IPS-NIHi11 (cell line): Measurements from ENCODE around the gene TSPAN17.
"Not testable (repeated sequence)": the region's sequence is repeated elsewhere in the genome, so short reads cannot be mapped to it uniquely, and the experiment has no call there.

Experiments used
- DNase-seq: peaks from one replicate; pipeline ENCODE4 v3.0.0; 2012; ENCODE audit warnings: mixed read lengths, low spot score

TSPAN17 gene

DNA sequence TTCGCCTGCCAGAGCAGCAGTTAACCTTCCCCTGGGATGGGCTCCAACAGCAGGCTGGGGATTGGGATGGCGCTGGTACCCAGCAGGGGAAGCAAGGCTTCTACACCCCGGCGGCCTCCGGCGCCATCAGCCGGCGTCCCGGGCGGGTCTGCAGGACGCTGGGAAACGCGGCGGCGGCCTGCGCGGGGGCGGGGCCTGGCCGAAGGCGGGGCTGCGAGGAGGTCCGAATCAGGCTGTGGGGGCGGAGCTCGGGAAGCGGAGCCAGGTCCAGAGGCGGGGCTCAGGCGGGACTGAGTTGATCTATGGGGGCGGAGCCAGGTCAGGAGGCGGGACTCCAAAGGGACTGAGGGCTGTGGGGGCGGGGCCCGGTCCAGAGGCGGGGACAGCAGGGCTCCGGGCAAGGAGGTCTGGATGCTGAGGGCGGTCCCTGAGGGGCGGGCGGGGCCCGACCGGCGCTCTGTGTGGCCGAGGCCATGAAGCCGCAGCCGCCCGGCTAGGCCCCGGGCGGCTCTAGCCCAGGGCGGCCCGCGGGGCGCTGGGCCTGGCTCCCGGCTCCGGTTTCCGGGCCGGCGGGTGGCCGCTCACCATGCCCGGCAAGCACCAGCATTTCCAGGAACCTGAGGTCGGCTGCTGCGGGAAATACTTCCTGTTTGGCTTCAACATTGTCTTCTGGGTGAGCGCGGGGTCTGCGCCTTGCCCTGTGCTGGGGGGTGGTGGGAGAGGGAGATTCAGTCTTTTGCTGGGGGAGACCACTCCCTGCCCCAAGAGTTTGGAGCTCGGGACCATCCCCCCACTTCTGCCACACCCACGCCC is at the start of gene TSPAN17:
TSS of gene TSPAN17 (plus strand) at position 455 of the 813 bp plus-strand sequence. CDS start at position 587, 132 bp downstream.
- peak; percentile 99 for DNase-seq

- DNase-seq: not testable (repeated sequence)
Observed at GRCh38 chr5:176599749-176600430, 47.4 kb upstream of the TSPAN17 start.

GRCh38 chr5:176601901-176602482 is 45.3 kb upstream of the TSPAN17 start:
- no peak for DNase-seq

DNA sequence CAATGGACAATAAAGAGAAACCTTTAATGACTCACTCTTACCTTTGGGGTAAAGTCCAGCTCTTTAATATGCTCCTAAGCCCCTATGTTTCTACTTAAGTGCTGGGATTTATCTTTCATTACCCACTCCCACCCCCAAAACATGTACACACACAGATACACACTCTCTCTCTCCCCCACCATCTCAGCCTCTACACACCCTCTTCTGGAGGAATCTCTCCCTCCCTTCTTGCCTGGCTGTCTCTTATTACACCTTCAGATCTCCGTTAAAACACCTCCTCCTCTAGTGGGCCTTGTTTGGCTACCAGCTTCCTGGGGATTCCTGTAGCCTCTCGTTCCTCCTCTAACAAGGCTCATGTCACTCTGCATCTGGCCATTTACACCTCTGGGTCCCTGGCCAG is 44.2 kb upstream of the TSPAN17 start:
- DNase-seq: no peak

DNA sequence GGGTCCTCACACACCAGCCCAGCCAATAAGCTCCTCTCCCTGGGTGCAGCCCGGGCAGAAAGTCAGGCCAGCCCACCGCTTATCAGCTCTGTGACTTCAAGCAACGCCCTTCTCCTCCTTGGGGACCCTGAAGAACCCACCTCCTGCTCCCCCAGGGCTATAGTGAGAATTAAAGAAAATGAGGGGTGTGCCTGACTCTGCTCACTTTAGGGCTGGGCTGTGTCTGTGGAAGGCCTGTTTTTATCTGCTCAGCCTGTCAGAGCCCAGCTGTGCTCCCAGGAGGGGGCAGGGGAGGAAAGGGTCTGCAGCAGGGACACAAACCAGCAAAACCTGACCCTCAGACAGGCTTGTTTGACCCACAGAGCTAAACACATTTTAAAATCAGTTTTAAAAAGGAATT is 41.3 kb upstream of the TSPAN17 start:
- no peak for DNase-seq

DNA sequence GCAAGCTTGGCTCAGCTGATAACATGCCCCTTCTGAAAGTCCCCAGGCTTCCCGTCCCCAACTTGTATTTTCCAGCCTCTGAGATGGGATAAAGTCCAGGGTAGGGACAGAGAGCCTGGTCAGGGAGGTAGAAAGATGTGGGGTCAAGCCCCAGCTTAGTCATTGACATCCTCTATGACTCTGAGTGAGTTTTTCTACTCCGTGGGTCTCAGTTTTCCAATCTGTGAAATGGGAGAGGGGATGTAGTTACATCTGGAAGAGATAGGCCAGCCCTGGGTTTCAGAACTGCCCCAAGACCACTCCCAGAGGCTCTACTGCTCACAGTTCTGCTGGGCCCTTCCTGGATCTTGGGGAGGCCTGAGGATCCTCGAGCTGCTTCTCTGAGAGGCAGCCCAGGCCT is 40.4 kb upstream of the TSPAN17 start:
- no peak for DNase-seq

DNA sequence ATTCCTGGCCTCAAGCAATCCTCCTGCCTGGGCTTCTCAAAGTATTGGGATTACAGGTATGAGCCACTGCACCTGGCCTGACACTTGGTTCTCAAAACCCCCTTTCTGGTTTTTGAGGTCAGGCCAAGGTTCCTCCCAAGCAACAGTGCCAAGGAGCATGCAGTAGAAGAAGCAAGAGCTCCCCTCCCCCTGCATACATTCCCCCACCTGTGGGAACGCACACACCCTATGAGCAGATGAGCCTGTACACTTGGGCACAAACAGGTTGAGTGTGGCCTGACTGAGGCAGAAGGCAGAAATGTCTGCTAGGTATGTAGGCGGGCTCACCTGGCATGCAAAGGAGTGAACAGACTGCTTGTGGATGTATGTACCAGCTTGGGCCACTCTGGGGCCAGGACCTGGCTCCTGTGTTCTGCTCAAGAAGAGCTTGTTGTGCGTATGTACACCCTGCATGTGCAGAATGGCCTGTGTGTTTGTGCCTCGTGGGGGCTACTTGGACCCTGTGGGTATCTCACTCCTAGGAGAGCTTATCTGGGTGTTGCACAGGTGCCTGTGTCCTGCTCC is 39.1 kb upstream of the TSPAN17 start:
- no peak for DNase-seq

DNA sequence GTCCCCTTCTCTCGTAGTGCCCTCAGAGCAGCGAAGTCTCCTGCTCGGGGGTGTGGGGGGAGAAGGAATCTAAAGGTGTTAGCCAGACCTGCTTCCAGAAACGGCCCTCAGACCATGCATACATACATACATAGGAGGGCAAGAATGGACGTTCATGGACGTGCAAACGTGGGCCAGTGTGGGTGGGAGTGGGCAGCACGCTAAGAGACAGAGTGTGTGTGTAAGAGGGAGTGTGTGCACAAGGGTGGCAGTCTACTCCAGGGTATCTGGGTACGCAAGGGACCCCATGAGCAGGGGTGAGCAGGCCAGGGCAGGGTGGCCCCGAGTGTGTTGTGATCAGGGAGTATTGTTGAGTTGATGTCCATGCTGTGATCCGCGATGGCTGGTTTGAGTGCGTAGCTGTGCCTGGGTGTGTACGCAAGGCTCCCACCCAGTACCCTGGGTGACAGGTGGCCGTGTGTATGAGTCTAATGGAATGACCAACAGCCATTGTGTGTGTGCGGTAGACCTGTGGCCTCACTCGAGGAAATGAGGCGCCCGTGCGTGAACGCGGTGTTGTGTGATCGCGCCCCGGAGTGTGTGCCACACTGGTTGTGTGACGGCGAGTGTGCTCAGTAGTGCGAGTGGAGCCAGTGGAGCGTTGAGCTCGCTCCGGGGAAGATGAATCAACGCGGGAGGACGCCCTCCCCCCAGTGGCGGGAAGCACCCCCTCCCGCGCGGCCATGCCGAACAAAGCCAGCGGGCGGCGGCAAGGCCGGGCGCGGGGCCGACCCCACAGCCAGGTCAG is 38.2 kb upstream of the TSPAN17 start:
- DNase-seq: no peak

GRCh38 chr5:176609724-176610434 is 37.4 kb upstream of the TSPAN17 start, which contains the start of gene GPRIN1:
Gene GPRIN1, minus strand, starts transcription at chr5:176610156. Its CDS starts 10,322 bp downstream, at chr5:176599834.
- DNase-seq: peak; percentile 96

DNA sequence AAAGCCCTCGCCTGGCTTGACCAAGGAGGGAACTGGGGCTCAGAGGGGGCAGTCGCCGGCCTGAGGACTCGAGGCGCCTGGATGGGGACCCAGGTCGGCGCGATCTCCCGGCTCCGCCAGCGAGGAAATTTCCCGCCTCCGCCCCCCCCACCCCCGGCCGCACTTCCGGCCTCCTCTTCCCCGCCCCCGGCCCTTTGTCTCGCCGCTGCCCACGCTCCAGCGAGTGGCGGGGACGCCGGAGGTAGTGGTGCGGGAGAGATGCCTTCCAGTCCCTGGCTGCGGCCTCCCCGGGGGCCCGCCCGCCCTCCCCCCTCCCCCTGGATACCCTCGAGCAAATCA is 36.9 kb upstream of the TSPAN17 start:
- DNase-seq: no peak

GRCh38 chr5:176611435-176611834 is 35.8 kb upstream of the TSPAN17 start:
- peak; percentile 71 for DNase-seq

DNA sequence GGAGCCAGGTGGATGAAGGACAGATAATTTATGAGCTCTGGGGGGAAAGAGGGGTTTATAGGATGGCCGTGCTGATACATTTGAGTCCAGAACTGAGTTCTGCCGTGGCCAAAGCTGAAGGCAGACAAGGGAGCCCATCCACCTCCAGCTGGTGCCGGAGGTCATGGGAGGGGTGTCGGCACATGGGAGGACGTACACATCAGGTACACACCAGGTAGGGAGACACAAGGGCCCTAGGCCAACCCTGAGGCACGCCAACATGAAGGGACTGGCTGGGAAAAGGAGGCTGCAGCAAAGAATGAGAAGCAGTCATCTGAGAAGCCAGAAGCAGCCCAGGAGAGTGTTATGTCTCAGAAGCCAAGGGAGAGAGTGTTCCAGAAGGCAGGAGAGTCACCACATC is 35.3 kb upstream of the TSPAN17 start:
- DNase-seq: no peak

DNA sequence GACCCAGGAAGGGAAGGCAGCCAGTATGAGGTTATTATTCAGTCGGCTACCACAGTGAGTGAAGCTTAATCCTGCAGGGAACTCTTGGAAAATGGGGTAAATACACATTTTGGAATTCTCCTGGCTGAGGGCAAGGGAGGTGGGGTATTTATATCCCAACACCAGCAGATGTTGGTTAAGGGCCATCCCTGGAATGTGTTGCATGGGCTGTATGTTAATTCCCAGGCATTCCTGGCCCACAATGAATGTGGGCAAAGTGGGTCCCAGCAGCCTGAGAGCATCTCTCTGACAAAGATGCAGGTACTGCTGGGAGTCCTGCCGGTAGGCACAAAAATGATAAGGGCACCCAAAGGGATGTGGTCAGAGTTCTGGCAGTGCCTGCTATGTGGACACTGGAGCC is 34.4 kb upstream of the TSPAN17 start:
- no peak for DNase-seq

DNA sequence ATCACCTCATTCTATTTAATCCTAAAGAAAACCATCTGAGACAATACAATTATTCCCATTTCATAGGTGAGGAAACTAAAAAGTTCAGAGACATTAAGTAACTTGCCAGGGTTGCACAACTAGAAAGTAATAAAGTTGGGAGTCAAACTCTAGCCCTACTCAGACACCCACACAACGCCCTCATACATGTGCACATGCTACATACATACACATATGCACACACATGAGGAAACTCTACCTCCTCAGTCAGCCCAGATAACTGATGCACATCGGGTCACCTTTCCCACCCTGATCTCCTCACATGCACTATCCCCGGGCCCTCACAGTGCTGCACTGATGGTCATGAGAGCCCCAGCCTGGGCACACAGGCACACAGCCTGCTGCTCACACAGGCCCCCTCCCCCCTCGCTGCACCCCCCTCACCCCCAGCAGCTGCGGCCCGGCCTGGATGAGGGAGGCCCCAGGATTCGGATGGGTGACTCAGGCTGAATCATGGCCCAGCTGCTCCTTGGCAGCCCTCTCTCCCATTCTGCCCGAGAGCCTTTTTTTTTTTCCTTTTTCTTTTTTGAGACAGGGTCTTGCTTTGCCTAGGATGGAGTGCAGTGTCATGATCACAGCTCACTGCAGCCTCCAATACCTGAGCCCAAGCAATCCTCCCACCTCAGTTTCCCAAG is 32.3 kb upstream of the TSPAN17 start:
- DNase-seq: no peak

DNA sequence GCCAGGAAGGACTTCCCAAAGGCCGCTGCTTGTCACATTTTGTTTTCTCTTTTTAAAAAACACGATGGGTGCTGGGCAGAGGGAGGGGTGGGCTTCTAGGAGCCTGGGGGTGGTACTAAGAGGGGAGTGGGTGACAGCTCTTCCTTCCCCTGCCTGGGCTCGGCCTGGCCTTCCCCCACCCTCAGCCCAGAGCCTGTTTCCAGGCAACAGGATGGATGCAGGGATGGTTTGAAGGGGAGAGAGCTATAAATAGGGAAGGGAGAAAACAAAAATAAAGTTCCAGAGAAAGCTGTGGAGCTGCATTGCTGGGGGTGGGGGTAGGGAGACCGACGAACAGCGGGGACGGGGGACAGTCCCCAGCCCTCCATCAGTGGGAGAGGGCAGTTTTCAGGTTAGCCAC is 30.8 kb upstream of the TSPAN17 start:
- DNase-seq: no peak

- no peak for DNase-seq
Observed at GRCh38 chr5:176618783-176619182, 28.5 kb upstream of the TSPAN17 start.

GRCh38 chr5:176619203-176619568 is 28.1 kb upstream of the TSPAN17 start:
- DNase-seq: peak; percentile 99

- DNase-seq: peak; percentile 52
Observed at GRCh38 chr5:176619569-176620332, 27.5 kb upstream of the TSPAN17 start.

DNA sequence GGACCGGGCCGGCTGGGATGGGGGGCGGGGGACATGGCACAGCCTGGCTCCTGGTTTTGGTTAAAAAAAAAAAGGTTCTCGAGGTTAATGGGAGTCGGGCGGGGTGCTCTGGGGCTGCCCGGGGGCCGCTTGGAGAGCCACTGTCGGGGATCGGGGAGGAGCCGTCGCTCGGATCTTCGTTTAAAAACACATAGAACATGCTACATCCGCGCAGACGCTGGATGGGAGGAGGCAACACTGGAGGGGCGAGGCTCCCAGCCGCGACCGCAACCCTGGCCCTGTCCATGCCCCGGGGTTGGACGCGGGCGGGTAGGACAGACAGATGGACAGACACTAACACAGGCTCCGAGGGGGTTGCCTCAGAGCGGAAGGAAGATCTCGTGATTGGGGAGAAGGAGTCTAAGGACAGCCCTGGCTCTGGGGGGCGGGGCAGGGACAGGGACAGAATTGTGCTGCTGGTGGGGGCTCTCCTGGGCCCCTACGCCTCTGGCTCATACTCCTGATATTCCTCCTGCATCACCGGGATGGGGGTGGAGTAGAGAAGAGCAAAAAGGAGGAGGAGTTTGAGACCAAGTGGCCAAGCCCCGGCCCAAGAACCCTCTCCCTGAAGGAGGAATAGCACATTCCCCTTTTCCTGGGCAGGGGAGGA is 26.8 kb upstream of the TSPAN17 start:
- peak; percentile 37 for DNase-seq
